NCI-H2107 treated with DMSO at 0.1 percent for 48 hours (cell line): ENCODE measurements around the gene SLC17A7.

Experiments used
- DNase-seq: peaks from one replicate; lab custom pipeline; 2025; ENCODE audit not compliant: unreplicated experiment; lab: John Stamatoyannopoulos, UW

SLC17A7 gene

DNA sequence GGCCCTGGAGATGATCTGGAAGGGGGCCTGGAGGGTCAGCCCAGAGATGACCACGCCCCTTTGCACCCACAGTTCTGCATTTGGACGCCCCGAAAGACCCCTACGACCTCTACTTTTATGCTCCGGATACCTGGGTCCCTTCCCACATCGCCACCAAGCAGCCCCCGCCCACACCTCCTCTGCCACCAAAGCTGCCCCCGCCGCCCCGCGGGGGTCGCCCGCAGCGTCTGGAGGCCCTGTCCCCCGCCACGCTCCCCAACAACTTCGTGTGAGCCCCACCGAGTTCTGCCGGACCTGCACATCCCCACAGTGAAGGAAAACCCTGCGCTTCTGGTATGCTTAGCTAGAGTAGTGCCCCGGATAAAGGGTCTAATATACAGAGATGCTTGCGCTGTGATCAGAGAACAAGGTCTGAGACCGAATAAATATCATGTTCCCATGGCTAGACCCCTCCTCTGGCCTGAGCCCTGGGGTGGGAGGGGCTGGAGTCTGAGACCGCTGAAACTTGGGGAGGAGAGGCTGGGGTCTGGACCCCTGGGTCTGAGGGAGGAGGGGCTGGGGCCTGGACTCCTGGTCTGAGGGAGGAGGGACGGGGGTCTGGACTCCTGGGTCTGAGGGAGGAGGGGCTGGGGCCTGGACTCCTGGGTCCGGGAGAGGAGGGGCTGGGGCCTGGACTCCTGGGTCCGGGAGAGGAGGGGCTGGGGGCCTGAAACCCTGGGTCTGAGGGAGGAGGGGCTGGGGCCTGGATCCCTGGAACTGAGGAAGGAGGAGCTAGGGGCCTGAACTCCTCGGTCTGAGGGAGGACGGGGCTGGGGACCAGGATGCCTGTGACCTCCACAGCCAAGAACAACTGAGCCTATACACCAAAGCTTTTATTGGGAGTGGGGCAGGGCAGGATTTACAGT lies 12.5 kb downstream of the SLC17A7 start:
- DNase-seq = no peak

DNA sequence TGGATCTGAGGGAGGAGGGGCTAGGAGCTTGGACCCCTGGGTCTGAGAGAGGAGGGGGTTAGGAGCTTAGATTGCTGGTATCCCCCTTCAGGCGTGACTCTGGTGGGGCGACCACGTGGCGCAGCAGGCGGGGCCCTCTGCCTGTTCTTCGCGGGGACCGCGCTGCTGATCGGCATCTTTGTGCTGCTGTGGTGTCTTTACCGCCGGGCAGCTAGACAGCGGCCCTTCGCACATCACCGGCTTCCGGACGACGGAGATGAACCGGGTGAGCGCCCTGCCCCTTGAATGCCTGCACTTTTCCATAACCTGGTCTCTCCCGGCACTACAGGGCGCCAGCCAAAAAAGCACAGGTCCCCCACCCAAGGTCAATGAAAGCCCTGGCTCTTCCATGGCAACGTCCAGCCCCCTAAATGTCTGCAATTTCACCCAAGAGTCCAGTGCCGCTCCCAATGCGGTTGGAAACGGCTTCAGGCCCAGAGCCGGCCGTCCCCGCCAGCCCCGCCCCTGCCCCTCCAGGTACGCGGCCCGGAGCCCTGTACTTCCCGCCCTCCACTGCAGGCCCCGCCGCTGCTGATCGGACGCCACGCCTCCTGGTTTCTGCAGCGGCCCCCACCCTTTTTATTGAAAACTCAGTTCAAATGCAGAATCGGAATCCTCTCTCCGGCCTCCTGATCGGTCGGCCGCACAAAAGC lies 13.3 kb downstream of the SLC17A7 start:
- DNase-seq = no peak

- no peak for DNase-seq
Observed at GRCh38 chr19:49427339-49427738, 14.0 kb downstream of the SLC17A7 start.

DNA sequence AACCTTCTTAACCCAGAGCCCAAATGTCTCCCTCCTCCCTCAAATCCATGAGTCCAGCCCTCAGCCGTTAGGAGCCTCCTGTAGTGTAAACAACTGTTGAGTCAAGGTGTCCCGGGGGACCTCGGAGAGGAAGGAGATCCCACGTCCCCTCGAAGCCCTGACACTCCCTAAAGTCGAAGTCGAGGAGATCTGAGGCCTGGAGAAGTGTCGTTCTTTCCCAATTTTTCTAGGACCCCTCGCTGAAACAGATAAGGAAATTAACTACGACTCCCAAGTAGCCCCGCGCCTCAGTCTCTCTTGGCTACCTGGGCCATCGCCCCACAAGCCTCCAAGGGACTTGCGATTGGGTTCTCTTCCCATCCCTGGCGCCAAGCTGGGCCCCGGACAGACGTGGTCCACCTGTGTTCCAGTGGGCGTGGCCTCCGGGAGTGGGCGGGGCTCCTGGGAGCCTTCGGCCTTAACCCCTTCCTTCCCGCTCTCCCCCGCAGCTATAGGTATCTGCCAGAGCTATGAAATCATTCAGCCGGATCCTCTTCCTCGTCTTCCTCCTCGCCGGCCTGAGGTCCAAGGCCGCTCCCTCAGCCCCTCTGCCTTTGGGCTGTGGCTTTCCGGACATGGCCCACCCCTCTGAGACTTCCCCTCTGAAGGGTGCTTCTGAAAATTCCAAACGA lies 15.3 kb downstream of the SLC17A7 start:
- DNase-seq = no peak

- DNase-seq = no peak
Observed at GRCh38 chr19:49425178-49425577, 16.1 kb downstream of the SLC17A7 start, which contains the start of gene GFY. Gene GFY (plus strand): TSS chr19:49425388. CDS start chr19:49426431, 1,043 bp downstream.

GRCh38 chr19:49423985-49424303 lies 17.4 kb downstream of the SLC17A7 start:
- no peak for DNase-seq

DNA sequence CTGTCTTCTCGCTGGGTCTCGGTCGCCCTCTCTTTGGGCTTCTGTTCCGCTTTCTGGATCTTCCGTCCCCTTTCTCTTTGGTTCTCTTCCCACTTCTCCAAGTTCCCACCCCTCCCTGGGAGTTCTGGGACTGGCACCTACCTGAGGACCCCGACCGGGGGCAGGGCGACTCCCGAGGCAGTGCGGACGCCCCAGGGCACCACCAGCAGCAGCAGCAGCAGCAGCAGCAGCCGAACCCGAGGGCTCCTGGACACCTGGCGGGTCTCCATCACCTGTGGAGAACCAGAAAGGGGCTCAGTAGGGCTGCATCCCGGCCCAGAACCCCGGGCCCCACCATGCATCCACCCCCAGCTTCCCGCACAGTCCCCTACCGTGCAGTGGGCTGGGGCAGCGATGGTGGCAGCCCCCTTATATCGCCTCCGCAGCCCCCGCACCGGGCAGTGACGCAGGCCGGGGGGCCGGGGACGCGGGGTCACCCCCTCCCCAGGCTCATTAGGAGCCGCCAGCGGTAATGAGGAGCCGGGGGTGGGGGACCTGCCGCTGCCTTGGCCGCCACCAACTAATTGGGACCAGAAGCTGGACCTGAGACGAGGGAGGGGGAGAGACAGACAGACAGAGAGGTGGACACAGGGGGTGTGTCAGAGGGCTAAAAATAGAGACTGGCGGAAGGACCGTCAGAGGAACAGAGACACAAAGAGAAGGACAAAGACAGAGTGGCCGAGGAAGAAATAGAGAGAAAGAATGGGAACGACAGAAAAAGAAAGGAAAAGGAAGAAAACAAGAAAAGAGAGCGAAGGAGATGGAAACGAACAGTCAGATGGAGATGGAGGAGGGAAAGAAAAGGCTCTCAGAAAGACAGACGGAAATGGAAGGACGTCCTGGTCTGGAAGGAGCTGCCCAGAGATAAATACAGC lies 18.0 kb downstream of the SLC17A7 start, which contains the start of gene PTH2:
Gene PTH2 (minus strand): TSS at position 371 of the 914 bp plus-strand sequence. CDS start 102 bp downstream, at position 269.
- no peak for DNase-seq

GRCh38 chr19:49422407-49423070 lies 18.8 kb downstream of the SLC17A7 start:
- DNase-seq = no peak

DNA sequence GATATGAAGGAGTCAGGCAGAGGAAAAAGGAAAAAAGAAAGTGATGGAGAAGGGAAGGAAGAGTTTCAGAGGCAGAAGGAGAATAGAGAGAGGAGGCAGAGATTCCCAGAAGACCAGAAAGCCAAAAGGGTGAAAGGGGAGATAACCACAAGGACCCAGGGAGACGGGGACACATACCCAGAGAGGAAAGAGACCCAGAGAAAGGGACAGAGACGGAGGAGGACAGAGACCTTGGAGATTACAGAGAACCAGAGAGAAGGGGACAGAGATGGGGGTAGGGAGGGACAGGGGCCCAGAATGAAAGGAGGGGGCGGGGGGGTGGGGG lies 19.5 kb downstream of the SLC17A7 start:
- DNase-seq = no peak

DNA sequence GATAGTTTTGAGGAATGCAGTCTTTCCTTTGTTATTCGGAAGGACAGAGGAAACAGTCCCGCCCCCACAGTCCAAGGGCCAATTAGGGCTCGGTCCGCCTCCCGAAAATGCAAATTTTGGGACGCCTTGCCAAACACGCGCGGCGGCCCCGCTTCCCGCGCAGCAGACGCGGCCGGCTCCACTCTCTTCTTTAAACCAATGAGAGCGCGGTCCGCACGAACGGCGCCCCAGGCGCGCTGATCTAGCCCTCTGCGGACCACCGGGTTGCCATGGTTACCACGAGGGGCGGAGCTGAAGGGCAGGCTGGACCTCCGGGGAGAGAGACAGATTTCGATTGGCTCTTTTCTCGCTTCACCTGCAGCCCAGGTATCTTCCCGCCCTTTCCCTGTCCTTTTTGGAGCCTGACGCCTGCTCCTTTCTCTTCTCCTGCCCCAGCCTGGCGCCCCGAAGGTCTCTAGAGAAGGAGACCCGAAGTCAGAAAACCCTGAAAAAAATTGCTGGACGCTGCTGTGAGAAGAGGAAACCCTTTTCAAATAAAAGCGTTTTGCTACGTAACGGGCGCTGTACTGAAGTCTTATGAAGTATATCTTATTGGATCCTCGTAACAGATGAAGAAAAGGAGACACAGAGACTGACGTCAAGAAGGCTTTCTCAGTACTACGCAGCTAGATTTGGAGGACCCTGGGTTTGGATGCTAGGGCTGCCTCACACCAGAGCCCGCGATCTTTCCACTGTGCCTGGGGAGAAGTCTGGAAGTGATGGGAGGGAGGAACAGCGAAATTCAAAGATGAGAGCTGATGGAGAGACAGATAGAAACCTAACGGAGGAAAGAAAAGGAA lies 20.1 kb downstream of the SLC17A7 start:
- DNase-seq = no peak

DNA sequence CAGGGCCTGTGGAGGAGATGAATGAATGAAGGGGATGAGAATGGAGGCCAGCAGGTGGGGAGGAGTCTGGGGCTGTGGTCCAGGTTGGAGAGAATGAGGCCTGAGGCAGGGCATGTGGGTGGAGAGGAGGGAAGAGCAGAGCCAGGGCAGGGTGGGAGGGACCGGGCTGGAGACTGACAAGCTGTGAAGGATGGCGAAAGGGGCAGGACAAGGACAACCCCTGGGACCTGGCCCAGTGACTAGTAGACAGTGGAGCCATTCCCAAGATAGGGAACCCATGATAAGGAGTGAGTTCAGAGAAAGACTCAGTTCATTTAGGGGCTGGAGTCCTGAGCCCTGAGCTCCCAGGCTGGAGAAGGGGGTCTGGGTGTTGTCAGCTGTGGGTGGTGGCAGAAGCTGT lies 21.1 kb downstream of the SLC17A7 start:
- no peak for DNase-seq

DNA sequence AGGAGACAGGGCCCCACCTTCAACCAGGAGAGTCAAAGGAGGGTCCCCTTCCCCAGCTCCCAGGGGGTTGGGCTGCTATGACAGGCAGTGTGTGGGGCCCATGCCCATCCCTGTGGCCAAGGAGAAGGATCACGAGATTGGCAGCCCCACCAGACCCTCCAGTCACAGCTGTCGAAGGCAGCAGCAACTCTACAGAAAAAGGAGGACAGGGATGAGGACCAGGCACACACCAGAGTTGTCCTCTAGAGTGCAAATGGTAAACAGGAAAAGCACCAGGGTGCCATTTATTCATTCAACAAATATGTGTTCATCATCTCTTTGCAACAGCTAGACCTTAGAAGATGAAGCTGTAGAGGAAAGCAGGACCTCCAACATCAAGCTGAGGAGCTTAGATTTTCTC lies 22.2 kb downstream of the SLC17A7 start:
- DNase-seq = no peak

GRCh38 chr19:49418511-49418910 lies 22.8 kb downstream of the SLC17A7 start:
- DNase-seq = no peak

DNA sequence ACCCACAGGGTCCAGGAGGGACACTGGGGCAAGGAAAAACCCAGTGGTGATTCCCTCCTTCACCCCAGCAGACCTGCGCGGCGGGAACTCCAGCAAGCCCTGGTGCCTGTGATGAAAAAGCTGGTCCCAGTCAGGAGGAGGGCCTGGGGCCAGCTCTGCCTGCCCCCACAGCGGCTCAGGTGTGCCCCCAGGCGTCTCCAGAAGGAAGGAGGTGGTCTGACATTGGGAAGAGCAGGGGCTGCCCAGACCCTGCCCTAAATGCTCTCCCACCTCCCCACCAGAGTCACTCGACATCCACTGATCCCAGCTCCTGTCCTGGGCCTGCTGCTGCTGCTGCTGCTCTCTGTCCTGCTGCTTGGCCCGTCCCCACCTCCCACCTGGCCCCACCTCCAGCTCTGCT lies 24.2 kb downstream of the SLC17A7 start:
- no peak for DNase-seq

DNA sequence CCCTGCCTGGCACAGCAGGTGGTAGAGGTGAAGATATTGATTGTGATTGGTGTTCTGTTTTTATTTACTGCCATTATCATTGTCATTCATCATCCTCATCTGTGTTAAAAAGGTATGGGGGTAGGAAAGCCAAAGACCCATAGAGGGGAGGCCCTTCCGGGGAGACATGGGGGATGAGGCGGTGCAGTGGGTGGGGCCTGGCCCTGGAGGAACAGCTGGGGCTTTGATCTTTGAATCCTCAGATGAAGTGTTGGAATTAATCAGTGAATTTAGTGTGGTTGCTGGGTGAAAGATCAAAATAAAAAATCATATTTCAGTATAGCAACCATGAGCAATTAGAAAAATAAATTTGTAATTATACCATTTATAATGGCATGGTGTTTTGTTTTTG lies 25.5 kb downstream of the SLC17A7 start:
- DNase-seq = no peak

- no peak for DNase-seq
Observed at GRCh38 chr19:49415102-49415809, 26.1 kb downstream of the SLC17A7 start.

DNA sequence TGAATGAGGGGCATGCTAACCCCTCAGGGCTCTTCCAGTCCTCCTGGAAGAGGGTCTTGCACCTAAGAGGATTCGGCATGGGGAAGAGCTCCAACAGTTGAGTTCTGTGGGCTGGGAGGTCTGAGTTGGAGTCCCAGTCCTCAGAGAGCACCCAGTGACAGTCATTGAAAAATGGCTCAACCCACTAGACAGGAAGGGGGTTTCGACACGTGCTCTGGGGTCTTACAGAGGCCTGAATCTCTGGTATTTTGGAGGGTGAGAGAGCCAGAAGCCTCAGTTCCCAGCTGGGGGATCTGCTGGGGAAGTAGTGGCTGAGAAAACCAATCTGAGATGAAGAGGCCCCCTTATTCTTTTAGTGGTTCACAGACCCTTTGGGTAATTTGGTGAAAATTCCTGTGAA lies 27.1 kb downstream of the SLC17A7 start:
- DNase-seq = no peak

DNA sequence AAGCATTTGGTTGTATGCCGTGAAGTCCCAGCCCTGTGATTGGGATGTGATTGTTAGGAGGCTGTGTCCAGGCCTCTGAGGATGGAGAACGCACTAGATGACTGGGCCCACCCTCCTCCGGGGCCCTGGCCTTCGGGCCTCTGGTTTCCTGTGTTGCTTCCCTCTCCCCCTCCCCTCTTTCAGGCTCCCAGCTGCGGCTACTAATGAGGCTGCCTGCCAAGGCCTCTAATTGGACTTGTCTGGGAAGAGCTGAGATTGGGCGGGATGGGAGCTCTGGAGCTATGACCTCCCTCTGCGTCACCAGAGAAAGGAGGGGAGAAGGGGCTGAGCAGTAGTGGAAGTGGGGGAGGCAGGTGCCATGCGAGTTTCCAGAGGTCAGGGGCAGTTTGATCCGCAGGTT lies 28.0 kb downstream of the SLC17A7 start:
- DNase-seq = no peak
